HepG2 (cell line): Measurements from ENCODE around the gene KRCC1. TPM values are rescaled to one million over a fixed set of nuclear protein-coding genes. Genes with fewer than 3 reads are reported as not detected.

Experiments
- CHD4 ChIP-seq: fragments of 200-600 bp; sonication (generic); IDR thresholded peaks from 2 replicates; pipeline ENCODE4 v1.7.0; 2017; ENCODE audit warnings: mild to moderate bottlenecking, low read length, borderline replicate concordance
- DR1 ChIP-seq: sonication (generic); formaldehyde crosslinking; IDR thresholded peaks from 2 replicates; pipeline ENCODE4 v1.8.0; 2021; ENCODE audit warnings: mild to moderate bottlenecking, missing genetic modification reagents, inconsistent platforms
- MTF2 ChIP-seq: sonication (generic); formaldehyde crosslinking; IDR thresholded peaks from 2 replicates; pipeline ENCODE4 v1.5.0; 2020; ENCODE audit warnings: missing genetic modification reagents, borderline replicate concordance
- NKX3-1 ChIP-seq: sonication (generic); formaldehyde crosslinking; IDR thresholded peaks from 2 replicates; pipeline ENCODE4 v1.5.0; 2020; ENCODE audit warnings: missing genetic modification reagents
- PCBP2 ChIP-seq: fragments of 200-400 bp; formaldehyde crosslinking; optimal IDR thresholded peaks from 2 replicates; pipeline ENCODE3; 2018; ENCODE audit warnings: low read length, low read depth; ENCODE audit not compliant: poor library complexity, severe bottlenecking
- SP4 ChIP-seq: sonication (generic); formaldehyde crosslinking; IDR thresholded peaks from 2 replicates; pipeline ENCODE4 v1.8.1; 2023; ENCODE audit warnings: mild to moderate bottlenecking, missing genetic modification reagents
- SPEN ChIP-seq: sonication (generic); formaldehyde crosslinking; IDR thresholded peaks from 2 replicates; pipeline ENCODE4 v1.5.1; 2020; ENCODE audit warnings: low read depth, mild to moderate bottlenecking, missing genetic modification reagents
- ZFP1 ChIP-seq: IDR thresholded peaks from 2 replicates; pipeline ENCODE4 v1.6.1; 2016
- ZNF232 ChIP-seq: sonication (generic); formaldehyde crosslinking; IDR thresholded peaks from 2 replicates; pipeline ENCODE4 v1.4.0; 2020; ENCODE audit warnings: missing genetic modification reagents, borderline replicate concordance
- ZNF335 ChIP-seq: sonication (generic); formaldehyde crosslinking; IDR thresholded peaks from 2 replicates; pipeline ENCODE4 v1.4.0; 2020; ENCODE audit warnings: missing genetic modification reagents
- ZNF468 ChIP-seq: sonication (generic); formaldehyde crosslinking; IDR thresholded peaks from 2 replicates; pipeline ENCODE4 v1.8.0; 2022; ENCODE audit warnings: mild to moderate bottlenecking, moderate library complexity, missing genetic modification reagents
- ZNF484 ChIP-seq: sonication (generic); formaldehyde crosslinking; IDR thresholded peaks from 2 replicates; pipeline ENCODE4 v1.5.1; 2020; ENCODE audit warnings: mild to moderate bottlenecking, low read depth, missing genetic modification reagents, borderline replicate concordance
- ZNF550 ChIP-seq: sonication (generic); formaldehyde crosslinking; IDR thresholded peaks from 2 replicates; pipeline ENCODE4 v1.4.0; 2020; ENCODE audit warnings: mild to moderate bottlenecking, missing genetic modification reagents, borderline replicate concordance
- ZNF747 ChIP-seq: sonication (generic); formaldehyde crosslinking; IDR thresholded peaks from 2 replicates; pipeline ENCODE4 v1.8.1; 2023; ENCODE audit warnings: missing genetic modification reagents, mild to moderate bottlenecking, borderline replicate concordance
- ZNF879 ChIP-seq: sonication (generic); formaldehyde crosslinking; IDR thresholded peaks from 2 replicates; pipeline ENCODE4 v1.8.1; 2023; ENCODE audit warnings: missing genetic modification reagents
- polyA plus RNA-seq, 8 experiments: library from polyadenylated mRNA; depleted of rRNA in 3 of 8; stranded (reverse) in 7 of 8; unstranded in 1 of 8; fragments of >200 nt; fragmentation: Illumina TruSeq in 4 of 8; extraction: Trizol in 4 of 8; gene quantifications; 2 replicates each; pipeline versions ENCODE4 v1.2.1 to v1.2.3, GENCODE V29; 2011 to 2016; ENCODE audit warnings: low read depth in 4 of 8, missing spikeins in 1 of 8, mixed read lengths in 1 of 8; ENCODE audit not compliant: insufficient read depth in 1 of 8
- total RNA-seq, 5 experiments: library from RNA; depleted of rRNA; stranded (reverse); fragments of >200 nt; fragmentation: Illumina TruSeq; extraction: Trizol; gene quantifications; 2 replicates each; pipeline ENCODE4 v1.2.3, GENCODE V29; 2016; ENCODE audit warnings: low read depth in 1 of 5
- TF ChIP-seq, protein P1 (sequence below): sonication (generic); formaldehyde crosslinking; IDR thresholded peaks from 2 replicates; pipeline ENCODE4 v1.4.0; 2020; ENCODE audit warnings: missing genetic modification reagents
- TF ChIP-seq, protein P2 (sequence below): sonication (generic); formaldehyde crosslinking; IDR thresholded peaks from 2 replicates; pipeline ENCODE4 v1.9.0; 2021; ENCODE audit warnings: missing genetic modification reagents, borderline replicate concordance
- TF ChIP-seq, protein P3 (sequence below), 2 experiments: sonication (generic) in 1 of 2; formaldehyde crosslinking in 1 of 2; IDR thresholded peaks; 2 replicates each; pipeline versions ENCODE4 v1.5.1 to v1.6.1; 2011 to 2020; ENCODE audit warnings: borderline replicate concordance in 1 of 2, low read depth in 1 of 2, low read length in 1 of 2, mild to moderate bottlenecking in 1 of 2, missing genetic modification reagents in 1 of 2, moderate library complexity in 1 of 2
- TF ChIP-seq, protein P4 (sequence below): sonication (generic); formaldehyde crosslinking; IDR thresholded peaks from 2 replicates; pipeline ENCODE4 v1.5.0; 2020; ENCODE audit warnings: mild to moderate bottlenecking, missing genetic modification reagents, borderline replicate concordance

The KRCC1 gene
- total and polyA plus RNA-seq, 2 of the 13 experiments (the other 11 are each of a cell fraction or from before 2014, with no cell fraction given), result 6.5 to 7.7 TPM

DNA sequence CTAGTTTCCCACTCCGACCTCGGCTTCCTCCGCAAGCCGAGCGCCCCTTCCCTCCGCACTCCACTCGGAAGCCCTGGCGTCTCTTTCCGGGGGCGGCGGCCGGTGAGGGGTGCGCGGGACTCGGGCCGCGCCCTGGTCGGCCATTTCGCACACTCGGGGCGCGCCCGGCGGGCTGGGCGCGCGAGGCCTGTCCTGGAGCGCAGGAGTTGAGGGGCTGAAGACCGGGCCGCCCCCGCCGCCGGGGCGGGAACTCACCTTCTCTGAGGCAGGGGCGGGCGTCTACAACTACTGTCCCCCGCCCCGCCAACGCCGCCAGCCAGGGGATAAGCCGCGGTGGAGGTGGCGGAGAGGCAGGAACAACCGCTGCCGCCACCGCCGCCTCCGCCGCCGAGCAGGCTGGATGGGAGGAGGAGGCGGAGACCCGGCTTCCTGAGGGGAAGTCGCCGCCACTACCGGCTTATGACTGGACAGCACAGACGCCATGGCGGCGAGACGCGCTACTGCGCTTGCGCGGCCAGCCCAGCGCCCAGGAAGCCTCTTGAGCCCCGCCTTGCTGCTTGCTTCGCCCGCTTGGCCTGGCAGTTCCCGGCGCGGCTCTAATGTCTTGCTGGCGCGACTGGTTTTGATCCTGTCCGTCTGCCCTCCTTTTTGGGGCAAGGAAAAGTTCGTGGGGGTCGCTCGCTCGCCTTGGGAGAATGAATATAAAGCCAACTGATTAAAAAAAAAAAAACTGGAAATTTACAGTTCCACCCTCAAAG is at the start of gene KRCC1 (continued):
- TF ChIP-seq ZNF468 (CRISPR knock-in tag) (0 out of 2 replicates have a peak, but pooled peaks have one; percentile 79), PCBP2 (peak; percentile 13), SP4 (CRISPR knock-in tag) (peak; percentile 19; the same call in 1 of the 2 replicates), ZNF335 (peak; percentile 94), MTF2 (CRISPR knock-in tag) (no peak), ZNF550 (CRISPR knock-in tag) (peak; percentile 69; the same call in 1 of the 2 replicates), NKX3-1 (CRISPR knock-in tag) (peak; percentile 15; the same call in 1 of the 2 replicates), DR1 (CRISPR knock-in tag) (peak; percentile 95), ZNF484 (CRISPR knock-in tag) (0 out of 2 replicates have a peak, but pooled peaks have one; percentile 46), ZNF232 (CRISPR knock-in tag) (peak; percentile 22; the same call in 1 of the 2 replicates), ZFP1 (CRISPR knock-in tag) (no peak), ZNF747 (CRISPR knock-in tag) (peak; percentile 52; the same call in 1 of the 2 replicates), ZNF879 (CRISPR knock-in tag) (no peak), SPEN (CRISPR knock-in tag) (peak; percentile 89), CHD4 (no peak)
- TF ChIP-seq, protein P1, sequence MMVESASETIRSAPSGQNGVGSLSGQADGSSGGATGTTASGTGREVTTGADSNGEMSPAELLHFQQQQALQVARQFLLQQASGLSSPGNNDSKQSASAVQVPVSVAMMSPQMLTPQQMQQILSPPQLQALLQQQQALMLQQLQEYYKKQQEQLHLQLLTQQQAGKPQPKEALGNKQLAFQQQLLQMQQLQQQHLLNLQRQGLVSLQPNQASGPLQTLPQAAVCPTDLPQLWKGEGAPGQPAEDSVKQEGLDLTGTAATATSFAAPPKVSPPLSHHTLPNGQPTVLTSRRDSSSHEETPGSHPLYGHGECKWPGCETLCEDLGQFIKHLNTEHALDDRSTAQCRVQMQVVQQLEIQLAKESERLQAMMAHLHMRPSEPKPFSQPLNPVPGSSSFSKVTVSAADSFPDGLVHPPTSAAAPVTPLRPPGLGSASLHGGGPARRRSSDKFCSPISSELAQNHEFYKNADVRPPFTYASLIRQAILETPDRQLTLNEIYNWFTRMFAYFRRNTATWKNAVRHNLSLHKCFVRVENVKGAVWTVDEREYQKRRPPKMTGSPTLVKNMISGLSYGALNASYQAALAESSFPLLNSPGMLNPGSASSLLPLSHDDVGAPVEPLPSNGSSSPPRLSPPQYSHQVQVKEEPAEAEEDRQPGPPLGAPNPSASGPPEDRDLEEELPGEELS (CRISPR knock-in tag), result peak; percentile 29; the same call in 1 of the 2 replicates
- TF ChIP-seq, protein P2, sequence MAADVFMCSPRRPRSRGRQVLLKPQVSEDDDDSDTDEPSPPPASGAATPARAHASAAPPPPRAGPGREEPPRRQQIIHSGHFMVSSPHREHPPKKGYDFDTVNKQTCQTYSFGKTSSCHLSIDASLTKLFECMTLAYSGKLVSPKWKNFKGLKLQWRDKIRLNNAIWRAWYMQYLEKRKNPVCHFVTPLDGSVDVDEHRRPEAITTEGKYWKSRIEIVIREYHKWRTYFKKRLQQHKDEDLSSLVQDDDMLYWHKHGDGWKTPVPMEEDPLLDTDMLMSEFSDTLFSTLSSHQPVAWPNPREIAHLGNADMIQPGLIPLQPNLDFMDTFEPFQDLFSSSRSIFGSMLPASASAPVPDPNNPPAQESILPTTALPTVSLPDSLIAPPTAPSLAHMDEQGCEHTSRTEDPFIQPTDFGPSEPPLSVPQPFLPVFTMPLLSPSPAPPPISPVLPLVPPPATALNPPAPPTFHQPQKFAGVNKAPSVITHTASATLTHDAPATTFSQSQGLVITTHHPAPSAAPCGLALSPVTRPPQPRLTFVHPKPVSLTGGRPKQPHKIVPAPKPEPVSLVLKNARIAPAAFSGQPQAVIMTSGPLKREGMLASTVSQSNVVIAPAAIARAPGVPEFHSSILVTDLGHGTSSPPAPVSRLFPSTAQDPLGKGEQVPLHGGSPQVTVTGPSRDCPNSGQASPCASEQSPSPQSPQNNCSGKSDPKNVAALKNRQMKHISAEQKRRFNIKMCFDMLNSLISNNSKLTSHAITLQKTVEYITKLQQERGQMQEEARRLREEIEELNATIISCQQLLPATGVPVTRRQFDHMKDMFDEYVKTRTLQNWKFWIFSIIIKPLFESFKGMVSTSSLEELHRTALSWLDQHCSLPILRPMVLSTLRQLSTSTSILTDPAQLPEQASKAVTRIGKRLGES (CRISPR knock-in tag), result peak; percentile 63; the same call in 1 of the 2 replicates
- TF ChIP-seq, protein P3, sequence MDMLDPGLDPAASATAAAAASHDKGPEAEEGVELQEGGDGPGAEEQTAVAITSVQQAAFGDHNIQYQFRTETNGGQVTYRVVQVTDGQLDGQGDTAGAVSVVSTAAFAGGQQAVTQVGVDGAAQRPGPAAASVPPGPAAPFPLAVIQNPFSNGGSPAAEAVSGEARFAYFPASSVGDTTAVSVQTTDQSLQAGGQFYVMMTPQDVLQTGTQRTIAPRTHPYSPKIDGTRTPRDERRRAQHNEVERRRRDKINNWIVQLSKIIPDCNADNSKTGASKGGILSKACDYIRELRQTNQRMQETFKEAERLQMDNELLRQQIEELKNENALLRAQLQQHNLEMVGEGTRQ (IDR thresholded peaks at IDR 0.05; ENCODE audit: low read depth, low read length), result no peak
- TF ChIP-seq, protein P3 (CRISPR knock-in tag; IDR thresholded peaks at IDR 0.05; ENCODE audit: borderline replicate concordance), result no peak
- TF ChIP-seq, protein P4, sequence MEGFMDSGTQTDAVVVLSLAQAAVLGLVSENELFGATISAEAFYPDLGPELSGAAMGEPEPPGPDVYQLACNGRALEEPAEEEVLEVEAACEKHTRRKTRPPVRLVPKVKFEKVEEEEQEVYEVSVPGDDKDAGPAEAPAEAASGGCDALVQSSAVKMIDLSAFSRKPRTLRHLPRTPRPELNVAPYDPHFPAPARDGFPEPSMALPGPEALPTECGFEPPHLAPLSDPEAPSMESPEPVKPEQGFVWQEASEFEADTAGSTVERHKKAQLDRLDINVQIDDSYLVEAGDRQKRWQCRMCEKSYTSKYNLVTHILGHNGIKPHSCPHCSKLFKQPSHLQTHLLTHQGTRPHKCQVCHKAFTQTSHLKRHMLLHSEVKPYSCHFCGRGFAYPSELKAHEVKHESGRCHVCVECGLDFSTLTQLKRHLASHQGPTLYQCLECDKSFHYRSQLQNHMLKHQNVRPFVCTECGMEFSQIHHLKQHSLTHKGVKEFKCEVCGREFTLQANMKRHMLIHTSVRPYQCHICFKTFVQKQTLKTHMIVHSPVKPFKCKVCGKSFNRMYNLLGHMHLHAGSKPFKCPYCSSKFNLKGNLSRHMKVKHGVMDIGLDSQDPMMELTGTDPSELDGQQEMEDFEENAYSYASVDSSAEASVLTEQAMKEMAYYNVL, result 0 out of 2 replicates have a peak, but pooled peaks have one; percentile 18
